ENCODE data around the gene TUB. TPM values are rescaled to one million over a fixed set of nuclear protein-coding genes. Genes with fewer than 3 reads are reported as not detected.

TUB gene
- polyA plus RNA-seq, 3 donors, result not detected

- no peak overlapping the region for H3K4me3 Mint-ChIP-seq
- H3K4me2 ChIP-seq (replicated peaks; ENCODE audit: extremely low read depth, low read length, poor library complexity, severe bottlenecking), result no peak overlapping the region
- peaks cover 0 to 3% (median 0%) of the 10 kb centered on the region in 7 donors for H3K9me3 Mint-ChIP-seq
- peaks cover 0 to 3% of the 10 kb centered on the region in 2 donors for H3K27me3 ChIP-seq (ENCODE audit: control insufficient read depth in 2 of 2, insufficient read depth in 2 of 2, low read length in 2 of 2)
- H4K20me1 ChIP-seq (ENCODE audit: insufficient read depth, low read length), result no peaks in the 10 kb centered on the region
- no peak overlapping the region for H2AFZ ChIP-seq (ENCODE audit: insufficient read depth, low read depth, low read length, poor library complexity, severe bottlenecking)
- H3K4me1 ChIP-seq (ENCODE audit: control insufficient read depth in 1 of 2, insufficient read depth in 2 of 2, low read length in 2 of 2), result no peaks in the 10 kb centered on the region
- no peaks in the 10 kb centered on the region for H3K36me3 Mint-ChIP-seq
- no peaks in the 10 kb centered on the region for H3K36me3 ChIP-seq (replicated peaks in 1 of 2; ENCODE audit: control insufficient read depth in 1 of 2, insufficient read depth in 2 of 2, low read length in 2 of 2)
- no peak overlapping the region for H3K27ac Mint-ChIP-seq
- H3K79me2 ChIP-seq (ENCODE audit: insufficient read depth, low read length), result no peaks in the 10 kb centered on the region
- 84% methylated on average over 13 of the region's 13 CpGs for WGBS (ENCODE audit: insufficient coverage)
- no peak overlapping the region for H3K4me3 ChIP-seq (replicated peaks in 1 of 3; ENCODE audit: low read depth in 2 of 3, low read length in 3 of 3)
- H3K4me1 Mint-ChIP-seq, result no peaks in the 10 kb centered on the region
- no peaks in the 10 kb centered on the region for H3K9me3 ChIP-seq (replicated peaks in 1 of 2; ENCODE audit: control insufficient read depth in 1 of 2, insufficient read depth in 1 of 2, low read length in 2 of 2)
- H3K27me3 Mint-ChIP-seq (ENCODE audit: low read depth in 3 of 3), result peaks cover 6 to 17% (median 12%) of the 10 kb centered on the region in 3 donors
- intact Hi-C loops (cut with micrococcal nuclease), result no loop called here
- TF ChIP-seq CTCF (IDR thresholded peaks at IDR 0.05), result no peak
- no peak overlapping the region for H3K9ac ChIP-seq (ENCODE audit: insufficient read depth, low read length, poor library complexity, severe bottlenecking)
- no peak for DNase-seq
- H3K27ac ChIP-seq (ENCODE audit: low read depth in 1 of 2, low read length in 2 of 2), result no peak overlapping the region
Measured at GRCh38 chr11:8067929-8068575, 13.0 kb upstream of the TUB start.

GRCh38 chr11:8068605-8069221, 12.3 kb upstream of the TUB start:
- H3K27me3 Mint-ChIP-seq (ENCODE audit: low read depth in 3 of 3), result peaks cover 9 to 17% (median 16%) of the 10 kb centered on the region in 3 donors
- Histone ChIP-seq H3K4me3 (replicated peaks in 1 of 3; ENCODE audit: low read depth in 2 of 3, low read length in 3 of 3) (no peak overlapping the region), H2AFZ (ENCODE audit: insufficient read depth, low read depth, low read length, poor library complexity, severe bottlenecking) (no peak overlapping the region), H3K4me1 (ENCODE audit: control insufficient read depth in 1 of 2, insufficient read depth in 2 of 2, low read length in 2 of 2) (no peaks in the 10 kb centered on the region), H3K79me2 (ENCODE audit: insufficient read depth, low read length) (no peaks in the 10 kb centered on the region), H3K27me3 (ENCODE audit: control insufficient read depth in 2 of 2, insufficient read depth in 2 of 2, low read length in 2 of 2) (peaks cover 0 to 4% of the 10 kb centered on the region in 2 donors), H3K4me2 (replicated peaks; ENCODE audit: extremely low read depth, low read length, poor library complexity, severe bottlenecking) (no peak overlapping the region), H3K9ac (ENCODE audit: insufficient read depth, low read length, poor library complexity, severe bottlenecking) (no peak overlapping the region), H4K20me1 (ENCODE audit: insufficient read depth, low read length) (no peaks in the 10 kb centered on the region), H3K9me3 (replicated peaks in 1 of 2; ENCODE audit: control insufficient read depth in 1 of 2, insufficient read depth in 1 of 2, low read length in 2 of 2) (no peaks in the 10 kb centered on the region), H3K27ac (ENCODE audit: low read depth in 1 of 2, low read length in 2 of 2) (no peak overlapping the region), H3K36me3 (replicated peaks in 1 of 2; ENCODE audit: control insufficient read depth in 1 of 2, insufficient read depth in 2 of 2, low read length in 2 of 2) (no peaks in the 10 kb centered on the region)
- no peaks in the 10 kb centered on the region for H3K36me3 Mint-ChIP-seq
- H3K27ac Mint-ChIP-seq, result no peak overlapping the region
- TF ChIP-seq CTCF (IDR thresholded peaks at IDR 0.05), result no peak
- intact Hi-C loops (cut with micrococcal nuclease), result no loop called here
- H3K4me1 Mint-ChIP-seq, result no peaks in the 10 kb centered on the region
- H3K4me3 Mint-ChIP-seq, result no peak overlapping the region
- DNase-seq, result no peak
- peaks cover 0 to 3% (median 0%) of the 10 kb centered on the region in 7 donors for H3K9me3 Mint-ChIP-seq
- 57% methylated on average over 12 of the region's 15 CpGs for WGBS (ENCODE audit: insufficient coverage)

Data from CD14-positive monocyte (primary cell).